Breast epithelium (tissue), 3 donors: ENCODE data around the gene MTMR1.

Experiments used
- CTCF ChIP-seq, 3 donors: fragments of 450-650 bp; IDR thresholded peaks; one replicate each; pipeline ENCODE4 v1.5.1; 2016 to 2017; ENCODE audit warnings: antibody characterized with exemption in 3 of 3, mild to moderate bottlenecking in 3 of 3, moderate library complexity in 3 of 3
- POLR2A ChIP-seq: fragments of 450-650 bp; IDR thresholded peaks from one replicate; pipeline ENCODE4 v1.6.1; 2016; ENCODE audit warnings: antibody characterized with exemption, mild to moderate bottlenecking, moderate library complexity
- POLR2AphosphoS5 ChIP-seq, 3 donors: sonication (generic); formaldehyde crosslinking; IDR thresholded peaks; one replicate each; pipeline ENCODE4 v1.6.1; 2017; ENCODE audit warnings: antibody characterized with exemption in 3 of 3

GRCh38 chrX:150700107-150700506, 6.9 kb downstream of the MTMR1 start:
- TF ChIP-seq CTCF (IDR thresholded peaks at IDR 0.05) = no peak
- no peak for TF ChIP-seq POLR2AphosphoS5 (IDR thresholded peaks at IDR 0.05)
- TF ChIP-seq POLR2A = no peak
